HL-60/S4 (cell line): ENCODE results near the gene CCN2.

ENCODE experiments used
- in situ Hi-C: fragments of 300-500 bp; cut with MboI; formaldehyde crosslinking; loops from 2 replicates; pipeline ENCODE4 v1.14.3; 2022; ENCODE audit warnings: low sequenced_read_pairs

Gene CCN2

GRCh38 chr6:131967948-131968347 is 16.8 kb upstream of the CCN2 start:
- in situ Hi-C loops: no loop called here

GRCh38 chr6:131966443-131966842 is 15.3 kb upstream of the CCN2 start:
- in situ Hi-C loops: no loop called here

GRCh38 chr6:131963063-131963462 is 11.9 kb upstream of the CCN2 start:
- in situ Hi-C loops: no loop called here

DNA sequence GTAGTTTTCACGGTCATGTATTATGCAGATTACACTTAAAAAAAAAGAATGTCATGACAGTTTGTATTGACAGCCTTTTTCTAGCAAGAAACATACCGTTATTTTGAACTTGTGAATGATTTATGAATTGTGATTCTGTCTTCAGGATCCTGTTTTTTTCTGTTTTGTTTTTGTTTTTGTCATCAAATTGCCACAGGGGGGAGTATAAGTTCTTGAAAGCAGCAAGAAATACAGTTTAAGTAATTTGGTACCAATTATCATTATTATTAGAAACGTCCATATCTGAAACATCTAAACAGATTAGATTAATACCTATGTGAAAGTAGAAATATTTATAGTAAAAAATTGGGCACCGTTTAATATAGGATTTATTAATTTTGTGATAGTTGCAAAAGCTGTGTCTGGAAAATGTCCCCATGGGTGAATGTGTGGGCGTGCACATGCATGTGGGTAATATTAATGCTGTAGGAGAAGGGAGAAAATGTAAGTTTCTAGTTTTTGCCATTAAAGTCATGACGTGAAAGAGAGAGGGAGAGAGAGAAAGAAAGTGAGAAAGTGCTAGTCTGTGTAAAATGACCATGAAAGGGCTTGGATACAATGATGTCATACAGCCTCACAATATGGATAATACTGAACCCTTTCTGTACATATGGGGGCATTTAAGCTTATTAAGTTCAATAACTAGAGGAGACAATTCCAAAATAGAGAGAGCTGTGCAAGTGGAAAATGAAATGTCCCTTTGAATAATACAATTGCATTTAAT is 9.4 kb upstream of the CCN2 start:
- in situ Hi-C loops: no loop called here

- in situ Hi-C loops: no loop called here
These were observed 7.6 kb upstream of the CCN2 start for GRCh38 chr6:131958542-131959470.

- in situ Hi-C loops: no loop called here
These were observed 6.9 kb upstream of the CCN2 start for GRCh38 chr6:131958095-131958494.

- in situ Hi-C loops: no loop called here
These were observed 4.7 kb upstream of the CCN2 start for GRCh38 chr6:131955876-131956275.

DNA sequence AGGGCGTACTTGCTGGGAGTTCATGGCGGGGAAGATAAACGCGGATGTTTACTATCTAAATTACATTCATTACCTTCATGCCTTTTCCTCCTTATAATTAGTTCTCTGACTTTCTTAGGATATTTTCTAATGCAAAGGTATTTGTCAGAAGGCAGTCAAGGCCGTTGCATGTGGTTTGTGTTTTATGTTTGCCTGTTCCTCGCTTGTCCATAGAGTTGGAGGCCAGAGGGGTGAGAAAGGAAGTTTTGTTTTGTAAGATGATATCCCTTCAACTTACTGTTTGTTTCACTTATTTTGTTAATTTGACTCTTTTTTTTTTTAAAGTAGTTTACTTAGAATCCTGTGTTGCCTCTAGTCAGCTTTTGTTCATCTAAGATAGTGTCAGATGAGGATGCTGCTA is 4.0 kb upstream of the CCN2 start:
- in situ Hi-C loops: no loop called here

DNA sequence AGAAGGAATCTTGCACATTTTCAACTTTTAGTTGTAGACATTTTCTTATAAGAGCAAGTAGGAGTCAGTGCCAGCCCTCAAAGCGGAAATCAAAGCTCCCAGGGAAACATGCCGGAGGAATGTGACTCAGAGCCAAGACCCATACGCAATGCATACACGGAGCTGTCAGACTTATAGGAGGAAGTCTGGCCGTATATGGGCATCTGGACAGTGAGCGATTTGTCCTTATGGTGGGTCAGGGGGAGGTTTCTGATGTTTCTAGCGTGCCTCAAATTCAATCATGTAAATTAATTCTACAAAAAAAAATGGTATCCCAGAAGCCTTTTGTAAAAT is 3.6 kb upstream of the CCN2 start:
- in situ Hi-C loops: no loop called here

- in situ Hi-C loops: no loop called here
These were observed 3.0 kb upstream of the CCN2 start for GRCh38 chr6:131954059-131954774.

- in situ Hi-C loops: no loop called here
These were observed 1.8 kb upstream of the CCN2 start for GRCh38 chr6:131952886-131953509.

- in situ Hi-C loops: no loop called here
These were observed 531 bp upstream of the CCN2 start for GRCh38 chr6:131951576-131952230.

DNA sequence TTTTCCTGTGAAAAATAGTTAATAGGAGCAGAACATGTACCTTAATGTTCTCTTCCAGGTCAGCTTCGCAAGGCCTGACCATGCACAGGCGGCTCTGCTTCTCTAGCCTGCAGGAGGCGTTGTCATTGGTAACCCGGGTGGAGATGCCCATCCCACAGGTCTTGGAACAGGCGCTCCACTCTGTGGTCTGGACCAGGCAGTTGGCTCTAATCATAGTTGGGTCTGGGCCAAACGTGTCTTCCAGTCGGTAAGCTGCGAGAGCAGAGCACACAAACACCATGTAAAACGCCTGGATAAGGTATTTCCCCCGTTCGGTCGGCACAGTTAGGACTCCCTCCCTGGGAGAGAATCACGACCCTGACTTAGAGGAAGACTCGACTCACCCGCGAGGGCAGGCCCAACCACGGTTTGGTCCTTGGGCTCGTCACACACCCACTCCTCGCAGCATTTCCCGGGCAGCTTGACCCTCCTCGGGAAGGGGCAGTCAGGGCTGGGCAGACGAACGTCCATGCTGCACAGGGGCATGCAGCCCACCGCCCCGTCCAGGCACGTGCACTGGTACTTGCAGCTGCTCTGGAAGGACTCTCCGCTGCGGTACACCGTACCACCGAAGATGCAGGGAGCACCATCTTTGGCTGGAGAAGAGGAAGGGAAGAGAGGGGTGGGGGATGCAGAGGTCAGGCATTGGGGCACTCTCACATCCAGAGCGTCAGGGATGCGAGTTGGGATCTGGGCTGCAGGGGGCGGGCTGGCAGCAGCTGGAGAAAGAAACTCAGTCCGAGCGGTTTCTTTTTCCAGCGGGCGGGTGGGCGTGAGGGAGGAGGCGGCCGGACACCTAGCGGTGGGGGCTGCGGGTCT is 1.0 kb downstream of the CCN2 start:
- in situ Hi-C loops: no loop called here

GRCh38 chr6:131949620-131949908 is 1.6 kb downstream of the CCN2 start:
- in situ Hi-C loops: no loop called here

- in situ Hi-C loops: no loop called here
These were observed 2.2 kb downstream of the CCN2 start for GRCh38 chr6:131948692-131949619.

- in situ Hi-C loops: no loop called here
These were observed 3.0 kb downstream of the CCN2 start for GRCh38 chr6:131947986-131948661.

DNA sequence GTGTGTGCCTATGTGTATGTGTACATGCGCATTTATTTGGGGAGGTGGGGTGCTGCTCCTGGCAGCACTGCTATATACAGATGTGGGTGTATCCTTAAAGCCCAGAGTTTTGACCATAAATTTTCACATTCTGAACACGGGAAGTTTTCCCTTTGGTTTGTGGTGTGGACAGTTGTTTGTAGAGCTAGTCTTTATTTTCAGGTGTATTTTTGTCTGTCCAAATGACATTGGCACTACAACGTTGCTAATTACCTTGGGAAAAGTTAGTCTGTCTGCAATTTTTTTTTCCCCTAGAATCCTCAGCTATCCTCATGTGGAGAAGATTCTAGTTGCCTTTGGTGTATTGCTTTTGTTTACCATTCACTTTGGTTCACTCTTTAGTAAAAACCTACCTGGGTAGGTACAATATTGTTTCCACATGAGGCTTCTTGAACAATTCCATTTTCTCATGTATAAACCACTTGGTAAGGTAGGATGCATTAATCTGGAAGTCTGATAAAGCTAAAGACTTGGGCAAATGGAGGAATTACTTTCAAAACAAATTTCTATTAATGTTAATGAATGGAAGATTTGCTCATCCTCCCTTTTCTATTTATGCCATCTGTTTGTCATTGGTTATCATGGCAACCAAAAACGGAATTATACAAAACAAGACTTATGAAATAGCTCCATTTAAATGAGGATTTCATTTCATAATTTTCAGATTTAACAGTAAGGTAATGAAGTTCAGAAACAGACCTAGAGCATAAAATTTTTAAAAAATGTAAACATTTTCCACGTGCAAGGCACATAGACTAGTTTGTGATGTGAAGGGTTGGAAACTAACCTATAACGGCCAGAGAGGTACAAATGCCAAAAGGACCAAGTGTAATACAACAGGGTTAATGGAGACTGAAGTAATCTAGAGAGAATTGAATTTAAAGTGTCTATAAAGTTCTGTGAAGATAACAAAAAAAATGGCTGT is 3.9 kb downstream of the CCN2 start:
- in situ Hi-C loops: no loop called here
